Endothelial cell (in vitro differentiated cells): ENCODE measurements around the gene CD1B. TPM values are rescaled to one million over a fixed set of nuclear protein-coding genes. Genes with fewer than 3 reads are reported as not detected.
"Not testable (repeated sequence)": the region's sequence is repeated elsewhere in the genome, so short reads cannot be mapped to it uniquely, and the experiment has no call there.

ENCODE experiments used
- DNase-seq: peaks from one replicate; pipeline ENCODE4 v3.0.0; 2021; ENCODE audit warnings: low spot score
- H3K27ac Mint-ChIP-seq: one replicate; pipeline ENCODE4 v1.8.0; 2021; ENCODE audit warnings: mixed read lengths, inconsistent platforms; ENCODE audit not compliant: unreplicated experiment
- H3K27me3 Mint-ChIP-seq: one replicate; pipeline ENCODE4 v1.8.0; 2021; ENCODE audit warnings: mild to moderate bottlenecking, moderate library complexity, mixed read lengths, inconsistent platforms; ENCODE audit not compliant: unreplicated experiment
- H3K36me3 Mint-ChIP-seq: one replicate; pipeline ENCODE4 v1.8.0; 2021; ENCODE audit warnings: mild to moderate bottlenecking, low read depth, mixed read lengths, inconsistent platforms; ENCODE audit not compliant: unreplicated experiment
- H3K4me1 Mint-ChIP-seq: one replicate; pipeline ENCODE4 v1.8.0; 2021; ENCODE audit warnings: mild to moderate bottlenecking, mixed read lengths, inconsistent platforms; ENCODE audit not compliant: unreplicated experiment
- H3K4me3 Mint-ChIP-seq: one replicate; pipeline ENCODE4 v1.8.0; 2021; ENCODE audit warnings: mild to moderate bottlenecking, mixed read lengths, inconsistent platforms; ENCODE audit not compliant: unreplicated experiment
- H3K9me3 Mint-ChIP-seq: one replicate; pipeline ENCODE4 v1.8.0; 2021; ENCODE audit warnings: mixed read lengths, inconsistent platforms; ENCODE audit not compliant: unreplicated experiment
- CTCF ChIP-seq: fragments of 200-600 bp; sonication (generic); IDR thresholded peaks from one replicate; pipeline ENCODE4 v1.5.0; 2021; ENCODE audit warnings: antibody characterized with exemption; ENCODE audit not compliant: unreplicated experiment
- long read RNA-seq: library from polyadenylated mRNA; unstranded; transcript quantifications from one replicate; pipeline ENCODE4 v2.0.0, GENCODE V29; 2020; ENCODE audit not compliant: unreplicated experiment
- total RNA-seq: library from RNA; stranded (reverse); fragmentation: NEBNext Ultra II Directional; extraction: Animal tissue kit (Norgen Biotek cat#: 25700); gene quantifications from one replicate; pipeline ENCODE4 v1.2.1, GENCODE V29; 2021; ENCODE audit not compliant: unreplicated experiment

Gene CD1B
- not detected for total RNA-seq
- long read RNA-seq: 0 reads

- Mint-ChIP-seq H3K9me3 (no peaks in the 10 kb centered on the region), H3K27me3 (no peaks in the 10 kb centered on the region), H3K36me3 (no peaks in the 10 kb centered on the region), H3K4me1 (peaks cover 2% of the 10 kb centered on the region), H3K27ac (no peak within 1 kb of the TSS), H3K4me3 (no peak within 1 kb of the TSS)
- no peak for TF ChIP-seq CTCF
- DNase-seq: no peak
These were observed at the start of gene CD1B for GRCh38 chr1:158331481-158332150. Gene CD1B (minus strand): TSS chr1:158331531. CDS start chr1:158331423, 108 bp downstream.

- no peaks in the 10 kb centered on the region for H3K36me3 Mint-ChIP-seq
- peaks cover 3% of the 10 kb centered on the region for H3K27me3 Mint-ChIP-seq
- H3K4me3 Mint-ChIP-seq: no peak overlapping the region
- no peak for DNase-seq
- H3K9me3 Mint-ChIP-seq: no peaks in the 10 kb centered on the region
- peaks cover 3% of the 10 kb centered on the region for H3K4me1 Mint-ChIP-seq
- no peak for TF ChIP-seq CTCF
- H3K27ac Mint-ChIP-seq: no peak overlapping the region
These were observed 43.5 kb upstream of the CD1B start for GRCh38 chr1:158374860-158375259.

- DNase-seq, H3K9me3 Mint-ChIP-seq, H3K36me3 Mint-ChIP-seq, H3K27ac Mint-ChIP-seq, H3K4me1 Mint-ChIP-seq, H3K27me3 Mint-ChIP-seq, H3K4me3 Mint-ChIP-seq: not testable (repeated sequence)
These were observed 42.8 kb upstream of the CD1B start for GRCh38 chr1:158374101-158374500.

- Mint-ChIP-seq H3K9me3 (no peaks in the 10 kb centered on the region), H3K27ac (no peak overlapping the region), H3K36me3 (no peaks in the 10 kb centered on the region), H3K27me3 (peaks cover 4% of the 10 kb centered on the region), H3K4me1 (peaks cover 4% of the 10 kb centered on the region), H3K4me3 (no peak overlapping the region)
- DNase-seq: no peak
- no peak for TF ChIP-seq CTCF
These were observed 40.0 kb upstream of the CD1B start for GRCh38 chr1:158371188-158371953.

GRCh38 chr1:158366783-158367182, 35.5 kb upstream of the CD1B start:
- peaks cover 1% of the 10 kb centered on the region for H3K27me3 Mint-ChIP-seq
- DNase-seq: no peak
- no peak overlapping the region for H3K4me3 Mint-ChIP-seq
- no peak overlapping the region for H3K27ac Mint-ChIP-seq
- TF ChIP-seq CTCF: no peak
- no peaks in the 10 kb centered on the region for H3K36me3 Mint-ChIP-seq
- H3K9me3 Mint-ChIP-seq: no peaks in the 10 kb centered on the region
- H3K4me1 Mint-ChIP-seq: peaks cover 3% of the 10 kb centered on the region
